ENCODE measurements around the gene RABL3.
"Not testable (repeated sequence)": the region's sequence is repeated elsewhere in the genome, so short reads cannot be mapped to it uniquely, and the experiment has no call there.

DNA sequence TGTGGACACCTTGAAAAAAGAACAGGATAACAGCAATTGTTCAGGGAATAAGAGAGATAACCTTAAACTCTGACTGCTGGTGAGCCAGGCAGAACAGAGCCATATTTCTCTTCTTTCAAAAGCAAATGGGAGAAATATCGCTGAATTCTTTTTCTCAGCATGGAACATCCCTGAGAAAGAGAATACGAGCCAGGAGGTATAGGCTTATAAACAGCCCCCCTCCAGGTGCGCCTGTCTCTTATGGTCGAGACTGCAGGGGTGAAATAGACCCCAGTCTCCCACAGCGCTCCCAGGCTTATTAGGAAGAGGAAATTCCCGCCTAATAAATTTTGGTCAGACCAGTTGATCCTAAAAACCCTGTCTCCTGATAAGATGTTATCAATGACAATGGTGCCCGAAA lies 65.1 kb downstream of the RABL3 start:
- not testable (repeated sequence) for TF ChIP-seq NRF1 (IDR thresholded peaks at IDR 0.05; ENCODE audit: low read depth, low read length); SMC3 (IDR thresholded peaks at IDR 0.05; ENCODE audit: low read depth, low read length); YY1 (IDR thresholded peaks at IDR 0.05; ENCODE audit: low read depth); RCOR1 (IDR thresholded peaks at IDR 0.05; ENCODE audit: low read length)
